ENCODE measurements around the gene CAMSAP2. TPM values are rescaled to one million over a fixed set of nuclear protein-coding genes. Genes with fewer than 3 reads are reported as not detected.

The CAMSAP2 gene
- total and polyA plus RNA-seq, 2 of the 8 experiments (the other 6 are each of a cell fraction or from before 2014, with no cell fraction given): 4.2 to 27.6 TPM

- TF ChIP-seq MAX (IDR thresholded peaks at IDR 0.05) (no peak), SUZ12 (IDR thresholded peaks at IDR 0.05; ENCODE audit: low read length) (no peak)
These were observed 156.7 kb downstream of the CAMSAP2 start (continued) for GRCh38 chr1:200895443-200895789.
